NCI-H460 (cell line): ENCODE results near the gene STIL. TPM values are rescaled to one million over a fixed set of nuclear protein-coding genes. Genes with fewer than 3 reads are reported as not detected.
"Not testable (repeated sequence)": the region's sequence is repeated elsewhere in the genome, so short reads cannot be mapped to it uniquely, and the experiment has no call there.

Experiments
- DNase-seq: peaks from one replicate; pipeline ENCODE4 v3.0.0-alpha.2; 2016; ENCODE audit warnings: low read depth; ENCODE audit errors: extremely low read depth
- polyA plus RNA-seq: library from polyadenylated mRNA; depleted of rRNA; stranded (reverse); fragments of >200 nt; gene quantifications from 2 replicates; pipeline ENCODE4 v1.2.3, GENCODE V29; 2014; cell fraction: nucleus; rRNA removed
- total RNA-seq: library from RNA; depleted of rRNA; stranded (reverse); fragments of >200 nt; shearing (Covaris generic); gene quantifications from 2 replicates; pipeline ENCODE4 v1.2.3, GENCODE V29; 2014; rRNA removed

STIL gene
- total RNA-seq, result 20.4 and 21.7 TPM in 2 replicates
- polyA plus RNA-seq, result 10.1 and 17.7 TPM in 2 replicates

- DNase-seq, result peak; percentile 97
Observed at GRCh38 chr1:47313915-47314664, at the start of gene STIL. Gene STIL, minus strand, starts transcription at chr1:47314147. Its CDS starts 3,828 bp downstream, at chr1:47310319.

- DNase-seq, result no peak
Observed at GRCh38 chr1:47362828-47363227, 48.9 kb upstream of the STIL start.

- DNase-seq, result no peak
Observed at GRCh38 chr1:47361380-47361779, 47.4 kb upstream of the STIL start.

GRCh38 chr1:47351305-47351704, 37.4 kb upstream of the STIL start:
- DNase-seq, result no peak

GRCh38 chr1:47348246-47348645, 34.3 kb upstream of the STIL start:
- DNase-seq, result no peak

- DNase-seq, result no peak
Observed at GRCh38 chr1:47347735-47348134, 33.8 kb upstream of the STIL start.

GRCh38 chr1:47346979-47347378, 33.0 kb upstream of the STIL start:
- not testable (repeated sequence) for DNase-seq

GRCh38 chr1:47340227-47340626, 26.3 kb upstream of the STIL start:
- DNase-seq, result no peak

- no peak for DNase-seq
Observed at GRCh38 chr1:47338249-47339077, 24.5 kb upstream of the STIL start.

- DNase-seq, result no peak
Observed at GRCh38 chr1:47337350-47337749, 23.4 kb upstream of the STIL start.

GRCh38 chr1:47334765-47335435, 21.0 kb upstream of the STIL start:
- no peak for DNase-seq

GRCh38 chr1:47333922-47334764, 20.2 kb upstream of the STIL start:
- DNase-seq, result peak; percentile 47

- peak; percentile 62 for DNase-seq
Observed at GRCh38 chr1:47333578-47333921, 19.6 kb upstream of the STIL start, which contains the start of gene CMPK1. Gene CMPK1, plus strand, starts transcription at chr1:47333790. Its CDS starts 156 bp downstream, at chr1:47333946.

- DNase-seq, result no peak
Observed at GRCh38 chr1:47332779-47333577, 19.0 kb upstream of the STIL start.

GRCh38 chr1:47331875-47332274, 17.9 kb upstream of the STIL start:
- DNase-seq, result no peak

GRCh38 chr1:47330212-47330611, 16.3 kb upstream of the STIL start:
- DNase-seq, result no peak

GRCh38 chr1:47328992-47329391, 15.0 kb upstream of the STIL start:
- no peak for DNase-seq

- no peak for DNase-seq
Observed at GRCh38 chr1:47326271-47326670, 12.3 kb upstream of the STIL start.

- no peak for DNase-seq
Observed at GRCh38 chr1:47325528-47325927, 11.6 kb upstream of the STIL start.
